CD4-positive, alpha-beta T cell treated with Interleukin-6 at 100 ng/mL for 8 hours (primary cell): ENCODE data around the gene ARFGAP3.
"Not testable (repeated sequence)": the region's sequence is repeated elsewhere in the genome, so short reads cannot be mapped to it uniquely, and the experiment has no call there.

Experiments
- DNase-seq: peaks from one replicate; pipeline ENCODE4 v3.0.0-alpha.2; 2020; ENCODE audit warnings: mixed read lengths, low spot score

Gene ARFGAP3

GRCh38 chr22:42794551-42795510 lies 62.2 kb downstream of the ARFGAP3 start:
- DNase-seq: no peak

GRCh38 chr22:42793848-42794405 lies 63.1 kb downstream of the ARFGAP3 start:
- DNase-seq: no peak

GRCh38 chr22:42792909-42793847 lies 63.9 kb downstream of the ARFGAP3 start:
- DNase-seq: no peak

GRCh38 chr22:42792453-42792908 lies 64.6 kb downstream of the ARFGAP3 start:
- no peak for DNase-seq

GRCh38 chr22:42791721-42792452 lies 65.2 kb downstream of the ARFGAP3 start:
- DNase-seq: no peak

- DNase-seq: no peak
Measured at GRCh38 chr22:42788466-42788865, 68.6 kb downstream of the ARFGAP3 start.

GRCh38 chr22:42788021-42788420 lies 69.1 kb downstream of the ARFGAP3 start:
- DNase-seq: no peak

GRCh38 chr22:42787357-42787736 lies 69.7 kb downstream of the ARFGAP3 start:
- no peak for DNase-seq

- no peak for DNase-seq
Measured at GRCh38 chr22:42786606-42787356, 70.3 kb downstream of the ARFGAP3 start.

GRCh38 chr22:42785706-42786499 lies 71.2 kb downstream of the ARFGAP3 start:
- DNase-seq: no peak

GRCh38 chr22:42782306-42782705 lies 74.8 kb downstream of the ARFGAP3 start:
- DNase-seq: not testable (repeated sequence)

GRCh38 chr22:42780070-42780540 lies 77.0 kb downstream of the ARFGAP3 start:
- DNase-seq: peak; percentile 70

GRCh38 chr22:42777126-42777525 lies 79.9 kb downstream of the ARFGAP3 start:
- no peak for DNase-seq

GRCh38 chr22:42773167-42773566 lies 83.9 kb downstream of the ARFGAP3 start:
- DNase-seq: no peak

GRCh38 chr22:42772647-42773046 lies 84.4 kb downstream of the ARFGAP3 start:
- DNase-seq: no peak

GRCh38 chr22:42770941-42771647 lies 86.0 kb downstream of the ARFGAP3 start:
- no peak for DNase-seq

- no peak for DNase-seq
Measured at GRCh38 chr22:42770448-42770726, 86.7 kb downstream of the ARFGAP3 start.

GRCh38 chr22:42769574-42770447 lies 87.3 kb downstream of the ARFGAP3 start:
- no peak for DNase-seq

- no peak for DNase-seq
Measured at GRCh38 chr22:42769238-42769573, 87.9 kb downstream of the ARFGAP3 start.
